Erythroblast (primary cell): ENCODE results near the gene SLC17A3.

Experiments used
- DNase-seq, 2 experiments: peaks; one replicate each; lab custom pipeline; 2025; lab: John Stamatoyannopoulos, UW
- GATA1 ChIP-seq: IDR thresholded peaks from 2 replicates; pipeline ENCODE4 v1.6.1; 2011; ENCODE audit warnings: low read depth, mild to moderate bottlenecking, control low read depth, low read length, moderate library complexity
- POLR2A ChIP-seq: IDR thresholded peaks from 2 replicates; pipeline ENCODE4 v1.6.1; 2011; ENCODE audit warnings: mild to moderate bottlenecking, low read length

SLC17A3 gene

GRCh38 chr6:25842526-25842925 lies 31.5 kb downstream of the SLC17A3 start:
- no peak for DNase-seq
- no peak for TF ChIP-seq GATA1
- no peak for TF ChIP-seq POLR2A

GRCh38 chr6:25835442-25836283 lies 38.4 kb downstream of the SLC17A3 start:
- TF ChIP-seq POLR2A, result no peak
- no peak for TF ChIP-seq GATA1
- no peak for DNase-seq

GRCh38 chr6:25834950-25835349 lies 39.1 kb downstream of the SLC17A3 start:
- no peak for DNase-seq
- TF ChIP-seq GATA1 (no peak), POLR2A (no peak)

GRCh38 chr6:25833136-25833535 lies 40.9 kb downstream of the SLC17A3 start:
- no peak for TF ChIP-seq POLR2A
- no peak for TF ChIP-seq GATA1
- DNase-seq, result no peak

- no peak for TF ChIP-seq POLR2A
- TF ChIP-seq GATA1, result no peak
- DNase-seq, result no peak
These were observed 41.4 kb downstream of the SLC17A3 start for GRCh38 chr6:25832670-25833069.

- TF ChIP-seq POLR2A (no peak), GATA1 (no peak)
- DNase-seq, result no peak
These were observed 41.8 kb downstream of the SLC17A3 start for GRCh38 chr6:25832307-25832662.

- no peak for DNase-seq
- TF ChIP-seq GATA1 (no peak), POLR2A (no peak)
These were observed 42.3 kb downstream of the SLC17A3 start, which contains the start of gene SLC17A1 for GRCh38 chr6:25831532-25832306. SLC17A1 (minus strand) TSS chr6:25832052; CDS start chr6:25830557, 1,495 bp downstream.

GRCh38 chr6:25830458-25830857 lies 43.6 kb downstream of the SLC17A3 start:
- DNase-seq, result no peak
- TF ChIP-seq POLR2A (no peak), GATA1 (no peak)

GRCh38 chr6:25829375-25829774 lies 44.7 kb downstream of the SLC17A3 start:
- no peak for TF ChIP-seq POLR2A
- TF ChIP-seq GATA1, result no peak
- no peak for DNase-seq

- DNase-seq, result no peak
- no peak for TF ChIP-seq GATA1
- TF ChIP-seq POLR2A, result no peak
These were observed 52.7 kb downstream of the SLC17A3 start for GRCh38 chr6:25821341-25821740.

- TF ChIP-seq POLR2A (no peak), GATA1 (no peak)
- no peak for DNase-seq
These were observed 57.8 kb downstream of the SLC17A3 start for GRCh38 chr6:25816252-25816651.

- DNase-seq, result no peak
- TF ChIP-seq POLR2A (no peak), GATA1 (no peak)
These were observed 58.8 kb downstream of the SLC17A3 start for GRCh38 chr6:25815194-25815593.

GRCh38 chr6:25804804-25805203 lies 69.2 kb downstream of the SLC17A3 start:
- DNase-seq, result no peak
- TF ChIP-seq GATA1 (no peak), POLR2A (no peak)

- TF ChIP-seq GATA1 (no peak), POLR2A (no peak)
- no peak for DNase-seq
These were observed 72.6 kb downstream of the SLC17A3 start for GRCh38 chr6:25801436-25801835.
